DOHH2 (cell line): ENCODE data around the gene SRR.
A peak's percentile ranks its signal among the peaks of the same experiment; 100 is the strongest.

Experiments
- H3F3A ChIP-seq: fragments of 200-600 bp; sonication (generic), shearing (Covaris generic); 2 replicates; pipeline ENCODE4 v1.6.0; 2016; ENCODE audit warnings: antibody characterized with exemption, mild to moderate bottlenecking; ENCODE audit not compliant: control insufficient read depth, insufficient read depth
- H3K27ac ChIP-seq: fragments of 200-600 bp; sonication (generic); 2 replicates; pipeline ENCODE4 v1.5.1; 2014; ENCODE audit warnings: low read depth, mild to moderate bottlenecking, low read length, moderate library complexity
- H3K27me3 ChIP-seq: fragments of 200-600 bp; sonication (generic); 2 replicates; pipeline ENCODE4 v1.6.1; 2014; ENCODE audit warnings: mild to moderate bottlenecking, low read length, mixed read lengths; ENCODE audit not compliant: control insufficient read depth
- H3K36me3 ChIP-seq: fragments of 200-600 bp; sonication (generic); 2 replicates; pipeline ENCODE4 v1.6.1; 2014; ENCODE audit warnings: mild to moderate bottlenecking, low read length, moderate library complexity, mixed read lengths; ENCODE audit not compliant: control insufficient read depth
- H3K4me1 ChIP-seq: fragments of 200-600 bp; sonication (generic); 2 replicates; pipeline ENCODE4 v1.6.1; 2014; ENCODE audit warnings: mild to moderate bottlenecking, low read length, mixed read lengths; ENCODE audit not compliant: control insufficient read depth
- H3K4me2 ChIP-seq: fragments of 200-600 bp; sonication (generic); 2 replicates; pipeline ENCODE4 v1.6.0; 2014; ENCODE audit warnings: mild to moderate bottlenecking, low read length, moderate library complexity
- H3K4me3 ChIP-seq: fragments of 200-600 bp; sonication (generic); 2 replicates; pipeline ENCODE4 v1.5.1; 2014; ENCODE audit warnings: mild to moderate bottlenecking, low read length, mixed read lengths
- H3K79me2 ChIP-seq: fragments of 200-600 bp; sonication (generic); 2 replicates; pipeline ENCODE4 v1.6.1; 2014; ENCODE audit warnings: mild to moderate bottlenecking, low read length, mixed read lengths; ENCODE audit not compliant: control insufficient read depth
- H3K9me2 ChIP-seq: fragments of 200-600 bp; sonication (generic); replicated peaks from 2 replicates; pipeline ENCODE4 v1.6.1; 2014; ENCODE audit warnings: mild to moderate bottlenecking, low read length, mixed read lengths; ENCODE audit not compliant: control insufficient read depth
- H3K9me3 ChIP-seq: fragments of 200-600 bp; sonication (generic); 2 replicates; pipeline ENCODE4 v1.6.1; 2014; ENCODE audit warnings: antibody characterized with exemption, low read length, mixed read lengths; ENCODE audit not compliant: control insufficient read depth, insufficient read depth
- H4K20me1 ChIP-seq: fragments of 200-600 bp; sonication (generic); 2 replicates; pipeline ENCODE4 v1.6.0; 2014; ENCODE audit warnings: low read depth, mild to moderate bottlenecking, antibody characterized with exemption, low read length, moderate library complexity; ENCODE audit not compliant: control insufficient read depth, insufficient read depth
- CTCF ChIP-seq: fragments of 200-600 bp; sonication (generic); IDR thresholded peaks from one replicate; pipeline ENCODE4 v1.5.1; 2014; ENCODE audit warnings: antibody characterized with exemption, mild to moderate bottlenecking, low read depth, low read length; ENCODE audit not compliant: poor library complexity, severe bottlenecking
- EZH2phosphoT487 ChIP-seq: fragments of 200-600 bp; sonication (generic); IDR thresholded peaks from 2 replicates; pipeline ENCODE4 v1.6.1; 2017; ENCODE audit warnings: borderline replicate concordance, mild to moderate bottlenecking, antibody characterized with exemption, low read length, moderate library complexity, mixed read lengths

SRR gene

GRCh38 chr17:2299756-2300155, 4.0 kb upstream of the SRR start:
- Histone ChIP-seq H3K4me3 (no peak overlapping the region), H3K4me1 (peaks cover 14% of the 10 kb centered on the region), H3K27me3 (no peaks in the 10 kb centered on the region), H3K4me2 (no peak overlapping the region), H3K27ac (no peak overlapping the region), H3F3A (0 out of 2 replicates have a peak, but pooled peaks cover 2% of the 10 kb centered on the region), H3K9me2 (no peaks in the 10 kb centered on the region), H3K79me2 (peaks cover 78% of the 10 kb centered on the region), H4K20me1 (no peaks in the 10 kb centered on the region), H3K9me3 (no peaks in the 10 kb centered on the region), H3K36me3 (peaks cover 62% of the 10 kb centered on the region)
- TF ChIP-seq EZH2phosphoT487 (no peak), CTCF (no peak)

- peaks cover 39% of the 10 kb centered on the region for H3K36me3 ChIP-seq
- 0 out of 2 replicates have a peak, but pooled peaks cover 2% of the 10 kb centered on the region for H3F3A ChIP-seq
- peaks cover 71% of the 10 kb centered on the region for H3K79me2 ChIP-seq
- no peaks in the 10 kb centered on the region for H3K27me3 ChIP-seq
- peak overlapping the region; percentile 51 for H3K27ac ChIP-seq
- H3K4me3 ChIP-seq: peak overlapping the region; percentile 95
- no peaks in the 10 kb centered on the region for H3K9me3 ChIP-seq
- peaks cover 15% of the 10 kb centered on the region for H3K4me1 ChIP-seq
- H3K4me2 ChIP-seq: peak overlapping the region; percentile 74
- peaks cover 5% of the 10 kb centered on the region; the same call in 1 of the 2 replicates for H4K20me1 ChIP-seq
- TF ChIP-seq CTCF (no peak), EZH2phosphoT487 (no peak)
- H3K9me2 ChIP-seq: no peaks in the 10 kb centered on the region
These were observed 959 bp upstream of the SRR start for GRCh38 chr17:2302778-2303203.

- Histone ChIP-seq H3K9me2 (no peaks in the 10 kb centered on the region), H3K9me3 (no peaks in the 10 kb centered on the region), H3K79me2 (peaks cover 57% of the 10 kb centered on the region), H4K20me1 (peaks cover 5% of the 10 kb centered on the region; the same call in 1 of the 2 replicates), H3K4me1 (peaks cover 15% of the 10 kb centered on the region), H3K36me3 (peaks cover 25% of the 10 kb centered on the region), H3F3A (peaks cover 7% of the 10 kb centered on the region; the same call in 1 of the 2 replicates), H3K4me3 (peak overlapping the region; percentile 95), H3K27ac (no peak overlapping the region), H3K4me2 (peak overlapping the region; percentile 74), H3K27me3 (no peaks in the 10 kb centered on the region)
- TF ChIP-seq EZH2phosphoT487 (no peak), CTCF (no peak)
These were observed 1.2 kb downstream of the SRR start for GRCh38 chr17:2304931-2305330.
